Measurements from ENCODE around the gene SPEF2.

SPEF2 gene

DNA sequence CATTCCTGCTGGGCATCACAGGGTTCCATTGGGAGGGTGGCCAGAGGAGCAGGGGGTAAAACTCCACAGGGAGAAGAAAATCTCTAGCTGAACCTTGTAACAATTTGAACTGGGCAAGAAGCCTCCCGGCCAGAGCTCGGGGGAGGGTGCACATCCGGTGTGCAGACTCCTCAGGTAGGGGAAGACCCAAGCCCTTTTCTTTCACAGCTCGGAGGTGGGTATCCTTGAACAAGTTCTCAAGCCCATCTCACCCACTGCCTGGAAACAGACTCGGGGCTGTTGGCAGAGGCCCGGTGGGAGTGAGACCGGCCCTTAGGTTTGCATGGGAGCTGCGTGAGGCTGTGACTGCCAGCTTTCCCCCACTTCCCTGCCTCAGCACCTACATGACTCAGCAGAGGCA lies 127.5 kb downstream of the SPEF2 start:
- no peak for DNase-seq (ENCODE audit: low read depth)
- no peak overlapping the region for H3K4me3 ChIP-seq (ENCODE audit: low read depth, low read length)
- TF ChIP-seq, protein P1, sequence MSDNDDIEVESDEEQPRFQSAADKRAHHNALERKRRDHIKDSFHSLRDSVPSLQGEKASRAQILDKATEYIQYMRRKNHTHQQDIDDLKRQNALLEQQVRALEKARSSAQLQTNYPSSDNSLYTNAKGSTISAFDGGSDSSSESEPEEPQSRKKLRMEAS (IDR thresholded peaks at IDR 0.05; ENCODE audit: low read depth, low read length), result no peak
- TF ChIP-seq MYC (IDR thresholded peaks at IDR 0.05; ENCODE audit: low read depth, low read length), result no peak
- TF ChIP-seq, protein P2, sequence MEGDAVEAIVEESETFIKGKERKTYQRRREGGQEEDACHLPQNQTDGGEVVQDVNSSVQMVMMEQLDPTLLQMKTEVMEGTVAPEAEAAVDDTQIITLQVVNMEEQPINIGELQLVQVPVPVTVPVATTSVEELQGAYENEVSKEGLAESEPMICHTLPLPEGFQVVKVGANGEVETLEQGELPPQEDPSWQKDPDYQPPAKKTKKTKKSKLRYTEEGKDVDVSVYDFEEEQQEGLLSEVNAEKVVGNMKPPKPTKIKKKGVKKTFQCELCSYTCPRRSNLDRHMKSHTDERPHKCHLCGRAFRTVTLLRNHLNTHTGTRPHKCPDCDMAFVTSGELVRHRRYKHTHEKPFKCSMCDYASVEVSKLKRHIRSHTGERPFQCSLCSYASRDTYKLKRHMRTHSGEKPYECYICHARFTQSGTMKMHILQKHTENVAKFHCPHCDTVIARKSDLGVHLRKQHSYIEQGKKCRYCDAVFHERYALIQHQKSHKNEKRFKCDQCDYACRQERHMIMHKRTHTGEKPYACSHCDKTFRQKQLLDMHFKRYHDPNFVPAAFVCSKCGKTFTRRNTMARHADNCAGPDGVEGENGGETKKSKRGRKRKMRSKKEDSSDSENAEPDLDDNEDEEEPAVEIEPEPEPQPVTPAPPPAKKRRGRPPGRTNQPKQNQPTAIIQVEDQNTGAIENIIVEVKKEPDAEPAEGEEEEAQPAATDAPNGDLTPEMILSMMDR (IDR thresholded peaks at IDR 0.05; ENCODE audit: low read depth, low read length), result no peak
- TF ChIP-seq POLR2A (IDR thresholded peaks at IDR 0.05; ENCODE audit: extremely low read depth, insufficient read length), result no peak

DNA sequence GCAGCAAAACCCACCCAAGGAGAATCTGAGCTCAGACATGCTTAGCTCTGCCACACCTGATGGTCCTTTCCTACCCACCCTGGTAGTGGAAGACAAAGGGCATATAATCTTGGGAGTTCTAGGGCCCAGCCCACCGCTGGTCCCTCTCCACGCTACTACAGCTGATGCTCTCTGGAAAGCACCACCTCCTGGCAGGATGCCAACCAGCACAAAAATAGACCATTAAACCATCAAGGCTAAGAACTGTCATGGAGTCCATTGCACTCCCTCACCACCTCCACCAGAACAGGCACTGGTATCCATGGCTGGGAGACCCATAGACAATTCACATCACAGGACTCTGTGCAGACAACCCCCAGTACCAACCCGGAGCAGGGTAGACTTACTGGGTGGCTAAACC lies 128.0 kb downstream of the SPEF2 start:
- no peak for TF ChIP-seq MYC (IDR thresholded peaks at IDR 0.05; ENCODE audit: low read depth, low read length)
- no peak for TF ChIP-seq POLR2A (IDR thresholded peaks at IDR 0.05; ENCODE audit: extremely low read depth, insufficient read length)
- TF ChIP-seq, protein P1 (IDR thresholded peaks at IDR 0.05; ENCODE audit: low read depth, low read length), result no peak
- DNase-seq (ENCODE audit: low read depth), result no peak
- no peak overlapping the region for H3K4me3 ChIP-seq (ENCODE audit: low read depth, low read length)

DNA sequence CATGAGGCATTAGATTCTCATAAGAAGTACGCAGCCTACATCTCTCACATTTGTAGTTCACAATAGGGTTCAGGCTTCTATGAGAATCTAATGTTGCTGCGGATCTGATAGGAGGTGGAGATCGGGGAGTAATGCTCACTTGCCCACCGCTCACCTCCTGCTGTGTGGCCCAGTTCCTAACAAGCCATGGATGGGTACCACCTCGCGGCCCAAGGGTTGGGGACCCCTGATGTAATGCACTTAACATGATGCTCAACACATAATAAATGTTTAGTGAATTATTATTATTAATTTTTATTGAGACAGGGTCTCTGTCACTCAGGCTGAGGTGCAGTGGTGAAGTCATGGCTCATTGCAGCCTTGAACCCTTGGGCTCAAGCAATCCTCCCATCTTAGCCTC lies 134.3 kb downstream of the SPEF2 start:
- no peak overlapping the region for H3K4me3 ChIP-seq (ENCODE audit: low read depth, low read length)
- TF ChIP-seq MYC (IDR thresholded peaks at IDR 0.05; ENCODE audit: low read depth, low read length) (no peak), POLR2A (IDR thresholded peaks at IDR 0.05; ENCODE audit: extremely low read depth, insufficient read length) (no peak)
- TF ChIP-seq, protein P2 (IDR thresholded peaks at IDR 0.05; ENCODE audit: low read depth, low read length), result no peak
- TF ChIP-seq, protein P1 (IDR thresholded peaks at IDR 0.05; ENCODE audit: low read depth, low read length), result no peak

DNA sequence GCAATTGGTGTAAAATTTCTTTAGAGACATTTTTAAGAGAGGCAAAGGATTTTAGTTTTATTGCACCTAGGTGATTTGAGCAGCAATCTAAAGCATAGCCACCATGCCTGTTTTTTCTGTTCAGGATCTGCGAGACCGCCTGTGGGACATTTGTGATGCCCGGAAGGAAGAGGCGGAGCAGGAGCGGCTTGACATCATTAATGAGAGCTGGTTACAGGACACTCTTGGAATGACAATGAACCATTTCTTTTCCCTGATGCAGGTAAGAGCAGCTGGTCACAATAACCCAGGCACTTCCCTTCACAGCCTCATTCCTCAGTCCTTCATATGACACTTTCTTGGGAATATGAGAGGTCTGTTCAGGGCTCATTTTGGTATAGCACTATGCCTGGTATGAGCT lies 135.8 kb downstream of the SPEF2 start:
- no peak overlapping the region for H3K4me3 ChIP-seq (ENCODE audit: low read depth, low read length)
- TF ChIP-seq, protein P1 (IDR thresholded peaks at IDR 0.05; ENCODE audit: low read depth, low read length), result no peak
- no peak for TF ChIP-seq MYC (IDR thresholded peaks at IDR 0.05; ENCODE audit: low read depth, low read length)
- TF ChIP-seq, protein P2 (IDR thresholded peaks at IDR 0.05; ENCODE audit: low read depth, low read length), result no peak
- no peak for TF ChIP-seq POLR2A (IDR thresholded peaks at IDR 0.05; ENCODE audit: extremely low read depth, insufficient read length)
- DNase-seq (ENCODE audit: low read depth), result no peak

More for the DNA sequence above, 134.3 kb downstream of the SPEF2 start:
- DNase-seq (ENCODE audit: low read depth), result no peak

DNA sequence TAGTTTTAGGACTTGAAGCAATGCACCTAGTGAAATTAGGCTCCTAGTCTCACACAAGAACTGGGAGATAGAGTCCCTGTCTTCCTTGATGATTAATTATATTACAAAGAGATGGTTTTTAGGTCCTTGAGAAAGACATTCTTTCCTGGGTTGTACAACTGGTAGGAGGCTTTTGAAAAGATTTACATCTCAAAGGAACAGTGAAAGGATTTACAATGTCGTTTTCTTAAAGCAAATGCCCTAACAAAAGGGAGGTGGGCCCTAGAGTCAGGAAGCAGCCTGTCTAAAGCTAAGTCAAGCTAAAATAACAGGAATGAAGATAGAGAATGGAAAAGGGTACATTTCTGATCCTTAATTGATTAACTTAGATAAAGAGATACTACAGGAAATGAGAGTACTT lies 136.8 kb downstream of the SPEF2 start:
- no peak for DNase-seq (ENCODE audit: low read depth)
- H3K4me3 ChIP-seq (ENCODE audit: low read depth, low read length), result no peak overlapping the region
- TF ChIP-seq MYC (IDR thresholded peaks at IDR 0.05; ENCODE audit: low read depth, low read length) (no peak), POLR2A (IDR thresholded peaks at IDR 0.05; ENCODE audit: extremely low read depth, insufficient read length) (no peak)
- TF ChIP-seq, protein P2 (IDR thresholded peaks at IDR 0.05; ENCODE audit: low read depth, low read length), result no peak
- TF ChIP-seq, protein P1 (IDR thresholded peaks at IDR 0.05; ENCODE audit: low read depth, low read length), result no peak

DNA sequence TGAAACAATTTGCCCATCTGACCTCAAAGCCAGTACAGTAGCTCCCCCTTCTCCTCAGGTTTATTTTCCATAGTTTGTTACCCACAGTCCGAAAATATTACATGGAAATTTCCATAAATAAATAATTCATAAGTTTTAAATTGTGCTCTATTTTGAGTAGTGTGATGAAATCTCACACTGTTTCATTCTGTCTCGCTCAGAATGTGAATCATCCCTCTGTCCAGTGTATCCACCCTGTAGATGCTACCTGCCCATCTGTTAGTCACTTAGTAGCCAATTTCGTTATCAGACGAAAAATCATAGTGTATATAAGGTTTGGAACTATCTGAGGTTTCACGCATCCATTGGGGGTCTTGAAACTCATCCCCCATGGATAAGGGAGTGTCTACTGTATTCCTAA lies 138.3 kb downstream of the SPEF2 start:
- H3K4me3 ChIP-seq (ENCODE audit: low read depth, low read length), result no peak overlapping the region
- DNase-seq (ENCODE audit: low read depth), result no peak
- TF ChIP-seq MYC (IDR thresholded peaks at IDR 0.05; ENCODE audit: low read depth, low read length), result no peak
- TF ChIP-seq, protein P2 (IDR thresholded peaks at IDR 0.05; ENCODE audit: low read depth, low read length), result no peak
- no peak for TF ChIP-seq POLR2A (IDR thresholded peaks at IDR 0.05; ENCODE audit: extremely low read depth, insufficient read length)
- TF ChIP-seq, protein P1 (IDR thresholded peaks at IDR 0.05; ENCODE audit: low read depth, low read length), result no peak

Measured in NB4 (cell line).